GM12891 (cell line): Measurements from ENCODE around the gene WDFY3.

Experiments used
- PAX5 ChIP-seq: IDR thresholded peaks from 2 replicates; pipeline ENCODE4 v1.6.1; 2011; ENCODE audit warnings: low read length, moderate library complexity, mild to moderate bottlenecking; ENCODE audit not compliant: insufficient read depth, severe bottlenecking
- POLR2A ChIP-seq: IDR thresholded peaks from 2 replicates; pipeline ENCODE4 v1.6.1; 2011; ENCODE audit warnings: low read depth, low read length, control low read depth
- POLR2AphosphoS5 ChIP-seq: IDR thresholded peaks from 2 replicates; pipeline ENCODE4 v1.6.1; 2011; ENCODE audit warnings: low read depth, low read length, control low read depth
- POU2F2 ChIP-seq: IDR thresholded peaks from 2 replicates; pipeline ENCODE4 v1.6.1; 2011; ENCODE audit warnings: low read depth, mild to moderate bottlenecking, control low read depth, low read length, moderate library complexity
- TAF1 ChIP-seq: IDR thresholded peaks from 2 replicates; pipeline ENCODE4 v1.6.1; 2011; ENCODE audit warnings: low read depth, low read length, control low read depth

- TF ChIP-seq POLR2A (no peak), POLR2AphosphoS5 (no peak), TAF1 (no peak), PAX5 (no peak), POU2F2 (no peak)
Observed at GRCh38 chr4:84727491-84727890, 239.0 kb downstream of the WDFY3 start.
